T47D (cell line): Measurements from ENCODE around the gene MEF2D.

ENCODE experiments used
- DNase-seq, 2 experiments: peaks; one replicate each; pipeline versions ENCODE4 v3.0.0 to v3.0.0-alpha.2; 2011 to 2012; ENCODE audit warnings: low read depth in 1 of 2, low spot score in 1 of 2
- JUND ChIP-seq: IDR thresholded peaks from 2 replicates; pipeline ENCODE4 v1.6.1; 2012; ENCODE audit warnings: low read depth
- in situ Hi-C: cut with HindIII; loops from 2 replicates; pipeline ENCODE4 v1.10.0; 2016; ENCODE audit warnings: low sequenced_read_pairs, low pct_unique_long_range_greater_than_20kb

Gene MEF2D

DNA sequence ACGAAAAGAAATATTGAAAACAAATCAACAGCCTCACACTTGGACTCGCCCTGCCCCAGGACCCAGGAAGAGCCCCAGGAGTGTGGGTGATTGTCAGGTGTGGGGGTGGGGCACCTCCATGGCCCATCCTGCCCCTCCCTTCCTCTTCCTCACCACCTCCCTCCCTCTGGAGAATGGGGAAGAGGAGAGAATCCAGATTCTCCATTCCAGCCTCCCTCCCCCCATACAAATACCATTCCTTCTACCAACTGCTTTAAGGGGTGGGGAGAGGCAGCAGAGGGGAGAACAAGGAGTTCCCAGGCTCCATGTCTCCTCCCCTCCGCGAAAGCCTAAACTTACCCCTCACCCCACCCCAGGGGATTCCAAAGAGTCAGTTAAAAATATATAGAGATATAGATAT lies 36.7 kb downstream of the MEF2D start:
- in situ Hi-C loops = no loop called here
- DNase-seq = peak in 1 of 2 experiments; percentile 36
- no peak for TF ChIP-seq JUND

GRCh38 chr1:156462954-156463795 lies 37.4 kb downstream of the MEF2D start:
- no peak for DNase-seq
- in situ Hi-C loops = no loop called here
- no peak for TF ChIP-seq JUND

DNA sequence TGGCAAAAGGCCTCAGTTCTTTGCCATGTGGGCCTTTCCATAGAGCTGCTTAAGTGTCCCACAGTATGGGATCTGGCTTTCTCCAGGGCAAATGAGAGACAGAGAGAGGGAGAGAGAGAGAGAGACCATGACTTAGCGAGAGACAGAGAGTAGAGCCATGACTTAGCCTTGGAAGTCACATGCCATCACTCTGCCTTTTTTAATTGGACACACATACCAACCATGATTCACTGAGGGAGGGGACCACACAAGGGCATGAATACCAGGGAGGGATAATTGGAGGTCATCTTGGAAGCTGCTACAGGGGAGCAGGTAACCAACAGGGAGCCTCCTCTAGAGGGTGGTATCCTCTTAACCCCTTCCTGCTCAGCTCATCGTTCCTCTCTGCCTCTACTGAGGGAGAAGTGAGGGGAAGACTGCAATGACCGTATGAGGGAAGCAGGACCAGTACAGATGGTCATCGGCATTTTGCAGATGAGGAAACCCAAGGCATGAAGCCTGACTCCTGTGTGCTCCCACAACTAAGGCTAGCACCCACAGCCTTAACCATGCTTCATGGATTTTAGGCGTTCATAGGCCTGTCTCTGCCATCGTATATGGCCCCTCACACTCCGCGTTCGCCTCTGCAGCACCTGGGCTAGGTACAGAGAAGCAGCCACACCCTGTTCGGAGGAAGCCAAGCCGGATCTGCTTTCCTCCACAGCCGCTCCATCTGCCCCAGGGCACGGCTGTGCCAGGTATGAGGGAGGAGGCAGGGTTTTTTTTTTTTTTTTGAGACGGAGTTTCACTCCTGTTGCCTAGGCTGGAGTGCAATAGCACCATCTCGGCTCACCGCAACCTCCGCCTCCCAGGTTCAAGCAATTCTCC lies 38.6 kb downstream of the MEF2D start:
- no peak for TF ChIP-seq JUND
- DNase-seq = peak in 1 of 2 experiments; percentile 74
- in situ Hi-C loops = no loop called here

GRCh38 chr1:156461109-156461508 lies 39.5 kb downstream of the MEF2D start:
- no peak for TF ChIP-seq JUND
- no peak for DNase-seq
- in situ Hi-C loops = no loop called here

- no peak for TF ChIP-seq JUND
- in situ Hi-C loops = no loop called here
- no peak for DNase-seq
Observed at GRCh38 chr1:156460525-156460924, 40.0 kb downstream of the MEF2D start.

DNA sequence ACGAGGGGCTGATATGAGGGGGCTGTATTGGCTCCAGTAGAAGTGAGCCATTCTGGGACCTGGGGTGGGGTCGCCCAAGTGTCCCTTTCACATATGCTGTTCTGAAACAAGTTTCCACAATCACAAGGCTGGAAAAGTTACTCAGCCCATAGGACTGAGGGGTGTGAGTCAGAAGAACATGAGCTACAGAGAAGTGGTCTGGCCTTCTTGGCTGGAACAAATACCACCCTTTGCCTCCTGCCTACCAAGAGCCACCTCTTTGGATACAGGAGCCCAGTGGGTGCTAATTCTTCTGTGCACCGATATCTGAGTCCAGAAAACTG lies 42.4 kb downstream of the MEF2D start:
- in situ Hi-C loops = no loop called here
- TF ChIP-seq JUND = no peak
- no peak for DNase-seq

- no peak for TF ChIP-seq JUND
- DNase-seq = peak; percentile 96 to 99
- in situ Hi-C loops = no loop called here
Observed at GRCh38 chr1:156456625-156457465, 43.7 kb downstream of the MEF2D start.

- in situ Hi-C loops = no loop called here
- no peak for TF ChIP-seq JUND
- no peak for DNase-seq
Observed at GRCh38 chr1:156455362-156455761, 45.2 kb downstream of the MEF2D start.

DNA sequence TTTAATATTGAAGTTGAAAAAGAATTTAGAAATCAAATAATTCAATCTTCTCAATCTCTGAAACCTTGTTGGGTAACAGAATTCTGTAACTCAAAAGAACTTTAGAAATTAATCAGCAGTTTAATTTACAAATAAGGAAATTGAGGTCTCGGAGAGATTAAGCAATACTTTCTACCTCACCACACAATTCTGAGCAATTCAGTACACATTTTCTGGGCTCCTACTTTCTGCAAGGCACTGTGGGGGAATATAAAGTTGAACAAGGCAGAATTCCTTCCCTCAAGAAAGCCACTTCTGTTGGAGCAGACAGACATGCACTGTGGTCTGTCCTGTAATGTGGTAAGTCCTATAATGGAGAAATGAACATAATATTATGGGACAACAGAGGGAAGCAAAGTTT lies 47.7 kb downstream of the MEF2D start:
- in situ Hi-C loops = no loop called here
- no peak for TF ChIP-seq JUND
- no peak for DNase-seq

- no peak for TF ChIP-seq JUND
- in situ Hi-C loops = no loop called here
Observed at GRCh38 chr1:156451505-156452160, 48.9 kb downstream of the MEF2D start.

DNA sequence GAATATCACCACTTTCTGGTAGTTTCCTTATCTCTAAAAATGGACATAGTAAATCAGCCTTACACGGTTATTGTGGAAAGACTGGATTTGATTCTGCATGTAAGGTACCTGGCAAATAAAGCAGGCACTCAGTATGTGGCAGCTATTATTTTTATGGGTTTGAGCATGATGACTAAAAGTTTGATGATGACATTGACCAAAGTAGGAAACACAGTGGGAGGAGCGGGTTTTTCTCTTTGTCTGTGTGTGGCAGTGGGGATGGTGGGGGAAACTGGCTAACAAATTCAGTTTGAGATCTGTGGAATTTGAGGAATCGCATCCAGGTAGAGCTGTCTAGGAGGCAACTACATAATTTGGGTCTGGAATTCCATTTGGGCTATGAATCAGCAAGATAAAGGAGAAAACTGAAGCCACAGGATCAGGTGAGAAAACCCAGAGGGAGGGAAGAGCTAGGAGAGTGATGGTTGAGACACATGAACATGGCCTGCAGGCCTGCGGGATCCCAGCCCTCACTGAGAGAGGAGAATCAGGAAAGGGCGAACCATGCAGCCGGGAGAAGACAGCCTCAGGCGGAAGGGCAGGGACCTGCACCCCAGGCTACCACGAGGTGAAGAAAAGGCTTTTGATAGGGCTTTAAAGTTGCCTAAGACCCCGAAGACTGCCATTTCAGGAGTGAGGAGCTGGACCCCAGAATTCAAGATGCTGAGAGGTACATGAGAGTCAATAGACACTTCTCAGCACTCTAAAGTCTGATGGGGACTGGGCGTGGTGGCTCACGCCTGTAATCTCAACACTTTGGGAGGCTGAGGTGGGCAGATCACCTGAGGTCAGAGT lies 52.2 kb downstream of the MEF2D start:
- no peak for DNase-seq
- in situ Hi-C loops = no loop called here
- no peak for TF ChIP-seq JUND

More at GRCh38 chr1:156451505-156452160, 48.9 kb downstream of the MEF2D start:
- no peak for DNase-seq
